A172 (cell line): Measurements from ENCODE around the gene ZNF433. TPM values are rescaled to one million over a fixed set of nuclear protein-coding genes. Genes with fewer than 3 reads are reported as not detected.

Experiments used
- DNase-seq: peaks from one replicate; pipeline ENCODE4 v3.0.0-alpha.2; 2015; ENCODE audit warnings: low spot score
- total RNA-seq: library from RNA; depleted of rRNA; stranded (reverse); fragments of >200 nt; shearing (Covaris generic); gene quantifications from 2 replicates; pipeline ENCODE4 v1.2.3, GENCODE V29; 2014; rRNA removed

Gene ZNF433
- total RNA-seq, 1 experiment from 2014 or later: 11.3 TPM

DNA sequence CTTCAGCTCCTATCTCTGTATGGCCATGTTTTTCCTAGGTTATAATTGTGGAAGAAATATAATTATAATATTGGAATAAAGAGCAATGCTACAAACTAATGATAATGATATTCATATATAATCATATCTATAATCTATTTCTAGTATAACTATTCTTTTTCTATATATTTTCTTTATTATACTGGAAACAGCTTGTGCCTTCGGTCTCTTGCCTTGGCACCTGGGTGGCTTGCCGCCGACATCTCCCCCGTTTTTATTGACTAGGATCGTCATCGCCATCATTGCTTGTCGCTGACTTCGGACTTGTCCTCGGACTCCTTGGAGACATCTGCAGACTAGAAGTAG, 46.4 kb downstream of the ZNF433 start:
- DNase-seq: no peak

GRCh38 chr19:11987405-11988281, 47.8 kb downstream of the ZNF433 start:
- peak; percentile 97 for DNase-seq

DNA sequence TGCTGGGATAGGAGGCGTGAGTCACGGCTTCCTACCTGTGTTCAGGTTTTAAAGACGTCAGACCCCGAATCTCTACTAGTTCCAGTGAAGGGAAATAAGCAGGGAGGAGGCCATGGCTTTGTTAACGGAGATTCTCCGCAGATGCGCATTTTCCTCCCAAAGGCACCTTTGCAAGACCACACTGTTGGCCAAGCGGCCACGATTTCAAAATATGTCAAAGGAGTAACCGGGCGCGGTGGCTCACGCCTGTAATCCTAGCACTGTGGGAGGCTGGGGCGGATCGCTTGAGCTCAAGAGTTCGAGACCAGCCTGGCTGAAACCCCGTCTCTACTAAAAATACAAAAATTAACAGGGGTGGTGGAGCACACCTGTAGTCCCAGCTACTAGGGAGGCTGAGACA, 48.7 kb downstream of the ZNF433 start:
- DNase-seq: no peak

DNA sequence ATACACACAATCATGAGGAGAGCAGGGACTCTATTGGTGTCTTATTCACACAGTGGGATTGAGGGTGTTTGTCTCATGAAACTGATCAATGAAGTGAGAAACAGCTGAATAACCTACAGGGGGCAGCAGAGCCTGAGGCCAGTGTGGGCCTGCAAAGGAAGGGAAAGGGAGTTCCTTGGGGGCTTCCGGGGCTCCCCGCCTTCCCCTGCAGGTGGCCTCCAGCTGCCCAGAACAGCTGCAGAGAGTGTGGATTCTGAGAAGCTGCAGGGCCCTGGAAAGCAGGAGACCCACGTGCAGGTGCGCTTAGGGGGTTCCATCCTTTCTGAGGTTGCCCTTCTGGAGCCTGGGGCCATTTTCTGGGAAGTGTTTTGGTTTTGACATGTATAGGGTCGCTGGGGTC, 50.5 kb downstream of the ZNF433 start:
- DNase-seq: no peak

GRCh38 chr19:11982526-11982925, 53.0 kb downstream of the ZNF433 start:
- DNase-seq: peak; percentile 35

GRCh38 chr19:11979527-11979926, 56.0 kb downstream of the ZNF433 start:
- DNase-seq: no peak

- DNase-seq: no peak
Measured at GRCh38 chr19:11978492-11979100, 56.9 kb downstream of the ZNF433 start.

DNA sequence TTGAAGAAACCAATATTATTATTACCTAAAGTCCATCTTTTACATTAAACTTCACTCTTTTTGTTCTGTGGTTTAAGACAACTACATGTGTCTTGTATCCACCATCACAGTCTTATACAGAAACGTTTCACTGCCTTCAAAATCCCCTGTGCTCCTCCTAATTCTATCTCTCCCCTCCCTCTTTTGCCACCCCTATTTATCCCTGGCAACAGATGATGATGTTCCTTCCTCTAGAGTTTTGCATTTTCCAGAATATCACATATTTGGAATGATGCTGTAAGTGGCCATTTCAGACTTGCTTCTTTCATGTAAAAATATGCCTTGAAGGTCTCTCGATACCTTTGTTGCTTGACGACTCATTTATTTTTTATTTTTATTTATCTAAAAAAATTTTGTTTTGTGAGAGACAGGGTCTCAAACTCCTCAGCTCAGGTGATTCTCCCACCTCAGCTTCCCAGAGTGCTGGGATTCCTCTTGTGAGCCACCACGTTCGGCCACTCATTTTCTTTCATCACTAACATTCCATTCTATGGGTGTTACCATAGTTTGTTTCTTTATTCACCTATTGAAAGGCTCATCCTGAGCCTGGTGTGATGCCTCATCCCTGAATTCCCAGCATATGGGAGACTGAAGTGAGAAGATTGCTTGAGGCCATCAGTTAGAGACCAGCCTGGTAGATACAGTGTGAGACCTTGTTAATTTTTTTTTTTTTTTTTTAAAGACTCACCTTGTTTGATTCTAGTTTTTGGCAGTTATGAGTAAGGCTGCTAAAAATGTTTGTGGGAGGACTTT, 62.3 kb downstream of the ZNF433 start:
- no peak for DNase-seq

- DNase-seq: no peak
Measured at GRCh38 chr19:11971041-11971440, 64.4 kb downstream of the ZNF433 start.

DNA sequence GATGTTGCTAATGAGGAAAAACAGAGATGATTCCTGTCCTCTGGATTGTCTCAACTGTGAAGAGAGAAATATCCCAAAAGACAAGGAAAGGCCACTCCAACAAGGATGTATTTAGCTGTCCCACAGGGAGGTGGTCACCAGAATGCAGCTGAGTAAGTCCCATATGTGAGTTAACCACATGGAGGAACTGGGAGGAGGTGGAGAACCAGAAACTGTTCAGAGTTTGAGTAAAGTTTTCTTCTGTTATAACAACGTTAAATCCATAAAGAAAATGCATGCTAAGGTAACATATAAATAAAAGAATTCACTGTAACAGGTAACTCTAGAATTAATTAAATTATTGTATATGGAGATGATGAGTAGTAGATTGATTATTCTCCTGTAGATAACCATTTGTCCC, 65.3 kb downstream of the ZNF433 start:
- DNase-seq: no peak

DNA sequence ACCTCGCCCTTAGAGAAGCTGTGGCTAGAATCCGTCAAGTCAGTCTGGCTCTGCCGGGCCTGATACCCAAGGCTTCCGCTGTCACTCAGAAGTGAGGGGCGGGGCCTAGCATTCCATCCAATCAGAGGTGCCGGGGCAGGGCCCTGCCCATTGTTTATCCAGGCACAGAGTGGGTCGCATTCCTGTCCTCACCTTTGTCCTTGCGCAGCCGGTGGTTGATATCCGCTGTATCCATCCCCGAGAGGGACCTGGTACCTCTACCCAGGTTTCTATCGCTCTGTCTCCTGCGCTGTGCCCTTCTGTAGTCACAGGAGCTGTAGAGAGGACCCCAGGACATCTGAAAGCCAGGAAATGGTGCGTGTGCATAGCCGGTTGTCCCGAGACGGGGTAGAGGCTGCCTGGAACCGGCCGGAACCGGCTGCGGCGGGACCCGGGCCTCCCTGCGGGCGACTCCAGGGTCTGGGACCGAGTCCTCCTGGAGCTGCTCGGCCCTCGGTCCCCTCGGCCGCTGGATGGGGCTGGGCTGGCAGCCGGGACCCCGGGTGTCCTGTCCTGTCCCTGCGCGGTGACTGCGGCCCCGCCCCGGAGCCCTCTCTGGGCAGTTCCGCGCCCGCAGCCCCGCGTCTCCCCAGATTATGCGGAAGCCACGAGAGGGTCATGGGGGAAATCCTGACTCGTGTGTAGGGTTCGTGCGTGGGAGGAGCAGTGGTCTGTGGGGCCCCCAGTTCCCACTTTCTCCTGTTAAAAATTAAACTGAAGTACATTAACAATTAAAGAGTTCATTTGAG, 70.4 kb downstream of the ZNF433 start, which contains the start of gene ZNF763:
Gene ZNF763, plus strand, starts transcription at position 183 of the 788 bp plus-strand sequence. Its CDS starts 169 bp downstream, at position 352.
- DNase-seq: no peak

Other genes starting within 250 kb of the ZNF433 start
- not detected in 2 replicates for gene ZNF491, start 237.2 kb downstream of the ZNF433 start, total RNA-seq
- gene ZNF440, start 221.4 kb downstream of the ZNF433 start, total RNA-seq: 8.6 and 13.4 TPM in 2 replicates
- 0.14 TPM in 1 of 2 replicates, not detected in the other for gene ZNF439, start 187.0 kb downstream of the ZNF433 start, total RNA-seq
- gene ZNF69, start 147.9 kb downstream of the ZNF433 start, total RNA-seq: not detected in 2 replicates
- gene ZNF700, start 110.6 kb downstream of the ZNF433 start, total RNA-seq: 14.7 and 17.6 TPM in 2 replicates
- gene ZNF763, start 70.6 kb downstream of the ZNF433 start, total RNA-seq: 1.1 TPM in 1 of 2 replicates, not detected in the other
- 0.38 TPM in 1 of 2 replicates, not detected in the other for gene ZNF878, start 17.3 kb upstream of the ZNF433 start, total RNA-seq
- gene ZNF844, start 29.1 kb upstream of the ZNF433 start, total RNA-seq: 0.12 TPM in 1 of 2 replicates, not detected in the other
- 7.8 and 11.4 TPM in 2 replicates for gene ZNF20, start 104.7 kb upstream of the ZNF433 start, total RNA-seq
- 7.7 and 14.5 TPM in 2 replicates for gene ZNF625, start 121.1 kb upstream of the ZNF433 start, total RNA-seq
- gene ZNF136, start 127.4 kb upstream of the ZNF433 start, total RNA-seq: 8.8 and 16.1 TPM in 2 replicates